Limb (tissue), 2 donors: ENCODE results near the gene TMC5.
"Not testable (repeated sequence)": the region's sequence is repeated elsewhere in the genome, so short reads cannot be mapped to it uniquely, and the experiment has no call there.

Source experiments
- DNase-seq, 2 donors: peaks; one replicate each; pipeline ENCODE4 v3.0.0-alpha.2; 2016; ENCODE audit errors: extremely low spot score in 2 of 2

TMC5 gene

DNA sequence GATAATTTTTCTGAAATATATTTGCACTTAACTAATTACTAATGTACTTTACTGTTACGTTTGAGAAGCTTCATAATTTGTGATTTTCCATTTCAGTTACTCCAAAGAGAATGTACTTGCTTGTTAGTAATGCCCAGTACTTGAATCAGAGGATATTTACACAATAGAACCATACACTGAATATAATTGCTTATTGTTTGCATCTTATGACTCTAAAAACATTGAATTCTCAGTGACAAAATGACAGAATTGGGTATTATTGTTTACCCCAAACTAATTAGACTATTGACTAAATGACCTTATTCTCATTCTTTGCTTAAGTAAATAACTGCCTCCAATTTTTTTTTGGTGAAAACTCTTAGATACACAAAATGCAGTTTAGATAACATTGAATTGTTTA is 114.9 kb downstream of the TMC5 start:
- no peak for DNase-seq

DNA sequence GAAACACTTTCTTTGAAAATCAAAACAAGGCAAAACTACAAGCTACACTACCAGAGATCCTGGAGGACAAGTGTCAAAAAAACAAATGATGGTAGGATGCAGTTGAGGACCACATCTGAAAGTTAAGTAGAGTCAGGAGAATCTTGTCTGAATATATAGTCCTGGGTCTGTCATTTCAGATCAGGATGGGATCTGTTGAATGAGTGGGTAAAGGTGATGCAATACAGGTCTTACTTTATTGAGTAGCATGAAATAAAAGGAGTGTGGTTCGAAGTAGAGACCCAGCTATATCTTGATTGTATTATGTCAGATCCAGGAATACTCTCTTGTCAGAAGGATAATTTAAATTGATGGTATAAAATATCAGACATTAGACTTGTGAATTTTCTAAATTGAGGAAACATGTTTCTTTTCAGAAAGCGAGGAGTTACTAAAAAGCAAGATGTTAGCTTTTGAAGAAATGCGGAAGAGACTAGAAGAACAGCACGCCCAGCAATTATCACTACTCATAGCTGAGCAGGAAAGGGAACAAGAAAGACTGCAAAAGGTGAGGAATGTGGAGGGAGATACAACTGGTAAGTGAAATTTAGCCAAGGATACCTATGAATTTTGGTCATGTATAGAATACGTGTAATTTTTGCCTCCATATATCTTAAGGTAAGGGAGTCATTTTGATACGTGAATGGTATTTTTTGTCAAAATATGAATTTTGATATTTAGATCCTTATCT is 122.7 kb downstream of the TMC5 start:
- no peak for DNase-seq

GRCh38 chr16:19542138-19542821 is 124.6 kb downstream of the TMC5 start:
- no peak for DNase-seq

- not testable (repeated sequence) for DNase-seq
Measured at GRCh38 chr16:19543278-19543996, 125.8 kb downstream of the TMC5 start.

DNA sequence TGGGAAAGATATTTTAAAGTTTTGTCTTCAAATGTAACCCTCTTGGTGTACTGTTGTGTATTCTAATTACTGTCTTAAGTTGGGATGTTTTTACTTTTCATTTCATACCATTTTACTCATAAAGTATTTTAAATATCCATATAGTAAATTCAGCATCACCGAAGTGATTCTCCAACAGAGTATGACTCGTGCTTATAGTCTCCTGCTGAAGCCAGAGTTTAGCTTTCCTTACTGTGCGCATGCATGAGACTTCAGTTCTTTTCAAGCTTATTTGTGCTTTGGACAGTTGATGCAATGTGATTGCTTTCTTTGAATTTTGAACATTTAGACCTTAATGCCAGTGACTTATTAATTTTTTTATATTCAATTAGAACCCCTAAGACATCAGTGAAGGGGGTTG is 130.5 kb downstream of the TMC5 start:
- DNase-seq = no peak
